Measurements from ENCODE around the gene TTI1. TPM values are rescaled to one million over a fixed set of nuclear protein-coding genes. Genes with fewer than 3 reads are reported as not detected.

Gene TTI1
- total RNA-seq, 2 donors from 2014 or later, result 14.8 to 26.2 TPM

- H3K36me3 ChIP-seq, result no peaks in the 10 kb centered on the region
- no peak overlapping the region for H3K4me3 ChIP-seq
- no peaks in the 10 kb centered on the region for H3K9me3 ChIP-seq
- no peak for TF ChIP-seq POLR2A (IDR thresholded peaks at IDR 0.05)
- no peak for TF ChIP-seq POLR2AphosphoS5 (IDR thresholded peaks at IDR 0.05)
- no peak for TF ChIP-seq CTCF (IDR thresholded peaks at IDR 0.05)
- H3K27ac ChIP-seq, result no peak overlapping the region
- intact Hi-C loops (cut with DNase I), result no loop called here
- no peak for DNase-seq (ENCODE audit: low spot score)
- no peaks in the 10 kb centered on the region for H3K27me3 ChIP-seq (replicated peaks; ENCODE audit: insufficient read depth)
- no peaks in the 10 kb centered on the region for H3K4me1 ChIP-seq (replicated peaks)
- 93% methylated on average over 7 of the region's 7 CpGs for WGBS
These were observed 60.8 kb downstream of the TTI1 start for GRCh38 chr20:37972256-37973058.

- no peaks in the 10 kb centered on the region for H3K36me3 ChIP-seq
- WGBS, result 95% methylated on average over 5 of the region's 5 CpGs
- no peak for TF ChIP-seq POLR2AphosphoS5 (IDR thresholded peaks at IDR 0.05)
- no peak for TF ChIP-seq CTCF (IDR thresholded peaks at IDR 0.05)
- no peak for TF ChIP-seq POLR2A (IDR thresholded peaks at IDR 0.05)
- DNase-seq (ENCODE audit: low spot score), result no peak
- no peak overlapping the region for H3K4me3 ChIP-seq
- no peaks in the 10 kb centered on the region for H3K4me1 ChIP-seq (replicated peaks)
- no peaks in the 10 kb centered on the region for H3K9me3 ChIP-seq
- intact Hi-C loops (cut with DNase I), result no loop called here
- H3K27me3 ChIP-seq (replicated peaks; ENCODE audit: insufficient read depth), result no peaks in the 10 kb centered on the region
- H3K27ac ChIP-seq, result no peak overlapping the region
These were observed 61.6 kb downstream of the TTI1 start for GRCh38 chr20:37971561-37972127.

- no peak for DNase-seq (ENCODE audit: low spot score)
- TF ChIP-seq CTCF (IDR thresholded peaks at IDR 0.05), result no peak
- TF ChIP-seq POLR2A (IDR thresholded peaks at IDR 0.05), result no peak
- TF ChIP-seq POLR2AphosphoS5 (IDR thresholded peaks at IDR 0.05), result no peak
- intact Hi-C loops (cut with DNase I), result no loop called here
These were observed 62.4 kb downstream of the TTI1 start for GRCh38 chr20:37970856-37971245.

GRCh38 chr20:37969949-37970855 lies 63.1 kb downstream of the TTI1 start:
- Histone ChIP-seq H3K4me3 (no peak overlapping the region), H3K4me1 (replicated peaks) (no peaks in the 10 kb centered on the region), H3K27ac (no peak overlapping the region), H3K36me3 (no peaks in the 10 kb centered on the region), H3K9me3 (no peaks in the 10 kb centered on the region), H3K27me3 (replicated peaks; ENCODE audit: insufficient read depth) (no peaks in the 10 kb centered on the region)
- intact Hi-C loops (cut with DNase I), result no loop called here
- 79% methylated on average over 7 of the region's 7 CpGs for WGBS
- no peak for DNase-seq (ENCODE audit: low spot score)
- no peak for TF ChIP-seq POLR2A (IDR thresholded peaks at IDR 0.05)
- no peak for TF ChIP-seq CTCF (IDR thresholded peaks at IDR 0.05)

More at GRCh38 chr20:37970856-37971245, 62.4 kb downstream of the TTI1 start:
- Histone ChIP-seq H3K9me3 (no peaks in the 10 kb centered on the region), H3K36me3 (no peaks in the 10 kb centered on the region), H3K27ac (no peak overlapping the region), H3K27me3 (replicated peaks; ENCODE audit: insufficient read depth) (no peaks in the 10 kb centered on the region), H3K4me3 (no peak overlapping the region), H3K4me1 (replicated peaks) (no peaks in the 10 kb centered on the region)

Measured in prostate gland (tissue), 2 donors.